ENCODE data around the gene GJC3.

DNA sequence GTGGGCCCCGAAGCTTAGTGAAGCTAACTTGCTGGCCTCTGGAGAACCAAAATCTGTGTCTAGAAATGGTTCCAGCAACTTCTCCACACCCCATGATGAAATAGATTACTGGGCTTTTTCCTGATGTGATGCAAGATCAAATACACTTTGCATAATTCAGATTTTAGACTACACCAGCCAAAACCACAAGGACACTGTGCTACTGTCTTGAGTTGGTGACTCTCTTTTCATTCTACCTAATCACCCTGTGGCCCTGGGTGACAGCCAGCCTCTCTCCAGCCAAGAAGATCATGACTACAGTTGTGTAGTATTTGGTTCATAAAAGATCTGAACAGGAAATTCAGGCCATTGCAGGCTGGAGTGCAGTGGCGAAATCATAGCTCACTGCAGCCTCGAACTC lies 24.2 kb upstream of the GJC3 start:
- TF ChIP-seq YY1 (IDR thresholded peaks at IDR 0.05; ENCODE audit: insufficient read depth, insufficient read length), result no peak
- no peak for TF ChIP-seq ZNF274 (IDR thresholded peaks at IDR 0.05; ENCODE audit: low read depth, low read length)
- TF ChIP-seq SUZ12 (IDR thresholded peaks at IDR 0.05; ENCODE audit: extremely low read depth, insufficient read depth, insufficient read length), result no peak

Measured in NT2/D1 (cell line).